ENCODE results near the gene SUPV3L1. TPM values are rescaled to one million over a fixed set of nuclear protein-coding genes. Genes with fewer than 3 reads are reported as not detected.

The SUPV3L1 gene
- total and polyA plus RNA-seq, 9 of the 15 experiments (the other 6 are each of a cell fraction or from before 2014, with no cell fraction given) = 45.2 to 156 (median 92.6) TPM

DNA sequence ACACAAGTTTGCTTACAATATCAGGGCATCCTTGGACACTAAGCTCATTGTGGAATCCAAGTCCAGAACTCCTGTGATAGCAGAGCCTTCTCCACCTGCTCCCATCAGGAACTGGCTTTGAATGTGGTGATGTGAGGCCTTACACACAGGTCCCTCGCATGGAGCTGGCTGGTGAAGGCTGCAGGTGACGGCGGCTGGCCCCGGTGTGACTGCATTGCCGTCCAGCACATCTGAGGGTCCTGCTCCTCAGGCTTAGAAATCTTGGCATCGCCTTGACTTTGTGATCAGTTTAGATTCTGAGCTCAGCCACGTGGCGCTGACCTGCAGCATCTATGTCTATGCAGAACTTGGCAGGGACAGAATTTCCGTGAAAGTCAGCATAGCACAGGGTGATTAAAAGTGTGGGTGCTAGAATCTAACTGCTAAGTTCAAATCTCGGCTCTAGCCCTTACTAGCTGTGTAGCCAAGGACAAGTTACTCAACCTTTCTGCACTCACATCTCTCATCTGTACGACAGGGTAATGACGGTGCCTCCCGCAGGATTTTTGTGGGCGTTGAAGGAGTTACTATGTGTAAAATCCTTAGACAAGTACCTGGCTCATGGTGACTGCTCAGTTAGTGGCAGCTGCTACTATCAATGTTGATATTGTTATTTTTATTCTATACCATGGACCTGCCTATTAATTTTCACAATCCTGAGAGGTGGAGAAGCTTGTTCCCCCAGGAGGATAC lies 66.7 kb downstream of the SUPV3L1 start:
- Histone ChIP-seq H3K4me2 (ENCODE audit: insufficient read depth, low read length) (no peak overlapping the region), H2AFZ (ENCODE audit: low read depth, low read length) (0 out of 2 replicates have a peak overlapping the region, but pooled peaks have one; percentile 14), H3K4me3 (no peak overlapping the region), H3K9ac (ENCODE audit: insufficient read depth in 1 of 2, low read depth in 2 of 2, low read length in 2 of 2) (peak overlapping the region in 1 of 2 experiments; percentile 37; a peak in 2 of 4 replicates), H4K20me1 (replicated peaks; ENCODE audit: control insufficient read depth, insufficient read depth, low read length) (no peaks in the 10 kb centered on the region), H3K4me1 (replicated peaks in 1 of 2; ENCODE audit: control insufficient read depth in 2 of 2, insufficient read depth in 2 of 2, low read length in 2 of 2) (peaks cover 12 to 30% of the 10 kb centered on the region in 2 experiments; a peak in 4 of 5 replicates), H3K27ac (ENCODE audit: extremely low read depth, low read depth, low read length) (no peak overlapping the region), H3K27me3 (ENCODE audit: control insufficient read depth in 2 of 2, insufficient read depth in 2 of 2, low read length in 2 of 2) (no peaks in the 10 kb centered on the region), H3K36me3 (ENCODE audit: control insufficient read depth, insufficient read depth, low read length) (no peaks in the 10 kb centered on the region), H3K9me3 (replicated peaks; ENCODE audit: control insufficient read depth, insufficient read depth, low read depth, low read length) (no peaks in the 10 kb centered on the region), H3K79me2 (ENCODE audit: control insufficient read depth, insufficient read depth, low read length) (no peaks in the 10 kb centered on the region), H3K9me1 (ENCODE audit: control insufficient read depth, insufficient read depth, low read length) (no peaks in the 10 kb centered on the region)
- FAIRE-seq (no peak), DNase-seq (ENCODE audit: extremely low read depth in 1 of 4, low spot score in 3 of 4) (no peak), ATAC-seq (no peak)
- BruUV-seq (replicated peaks) = no TSS peak
- in situ Hi-C loops (cut with MboI) (loop anchor here (5.0 to 25.0 kb wide), 2 partner anchors 141 to 391 kb away; partner anchors contain the start of gene FAM241B), intact Hi-C loops (cut with micrococcal nuclease) (no loop called here)
- WGBS (ENCODE audit: insufficient coverage, low coverage, missing lambda C conversion rate) = 54% methylated on average over 14 of the region's 14 CpGs
- CTCF ChIA-PET (ENCODE audit: low intra/inter-chr PET ratio) = no interaction called here
- POLR2A ChIA-PET = interaction anchor here (0.7 kb wide), 1 partner anchor 143 kb away, joined by 3 read pairs; no protein-coding TSS in a partner anchor
- TF ChIP-seq KLF6 (CRISPR knock-in tag; IDR thresholded peaks at IDR 0.05; ENCODE audit: borderline replicate concordance) (no peak), RBM22 (IDR thresholded peaks at IDR 0.05; ENCODE audit: low read depth, low read length, poor library complexity, severe bottlenecking) (no peak), SRSF9 (IDR thresholded peaks at IDR 0.05; ENCODE audit: borderline replicate concordance, low read depth, low read length) (no peak), ZNF316 (IDR thresholded peaks at IDR 0.05) (no peak), ETS2 (tag; IDR thresholded peaks at IDR 0.05; ENCODE audit: borderline replicate concordance, poor library complexity, severe bottlenecking) (no peak), LARP7 (IDR thresholded peaks at IDR 0.05) (no peak), ETV6 (IDR thresholded peaks at IDR 0.05; ENCODE audit: borderline replicate concordance in 1 of 2, low read depth in 2 of 2, low read length in 1 of 2) (no peak), ETV6 (CRISPR knock-in tag; IDR thresholded peaks at IDR 0.05; ENCODE audit: borderline replicate concordance) (no peak), NFATC3 (IDR thresholded peaks at IDR 0.05) (no peak), ZNF12 (CRISPR knock-in tag; IDR thresholded peaks at IDR 0.05) (no peak)
- TF ChIP-seq, protein P1, sequence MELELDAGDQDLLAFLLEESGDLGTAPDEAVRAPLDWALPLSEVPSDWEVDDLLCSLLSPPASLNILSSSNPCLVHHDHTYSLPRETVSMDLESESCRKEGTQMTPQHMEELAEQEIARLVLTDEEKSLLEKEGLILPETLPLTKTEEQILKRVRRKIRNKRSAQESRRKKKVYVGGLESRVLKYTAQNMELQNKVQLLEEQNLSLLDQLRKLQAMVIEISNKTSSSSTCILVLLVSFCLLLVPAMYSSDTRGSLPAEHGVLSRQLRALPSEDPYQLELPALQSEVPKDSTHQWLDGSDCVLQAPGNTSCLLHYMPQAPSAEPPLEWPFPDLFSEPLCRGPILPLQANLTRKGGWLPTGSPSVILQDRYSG (tag; conservative IDR thresholded peaks at IDR 0.05; ENCODE audit: low read depth) = no peak
- TF ChIP-seq, protein P2, sequence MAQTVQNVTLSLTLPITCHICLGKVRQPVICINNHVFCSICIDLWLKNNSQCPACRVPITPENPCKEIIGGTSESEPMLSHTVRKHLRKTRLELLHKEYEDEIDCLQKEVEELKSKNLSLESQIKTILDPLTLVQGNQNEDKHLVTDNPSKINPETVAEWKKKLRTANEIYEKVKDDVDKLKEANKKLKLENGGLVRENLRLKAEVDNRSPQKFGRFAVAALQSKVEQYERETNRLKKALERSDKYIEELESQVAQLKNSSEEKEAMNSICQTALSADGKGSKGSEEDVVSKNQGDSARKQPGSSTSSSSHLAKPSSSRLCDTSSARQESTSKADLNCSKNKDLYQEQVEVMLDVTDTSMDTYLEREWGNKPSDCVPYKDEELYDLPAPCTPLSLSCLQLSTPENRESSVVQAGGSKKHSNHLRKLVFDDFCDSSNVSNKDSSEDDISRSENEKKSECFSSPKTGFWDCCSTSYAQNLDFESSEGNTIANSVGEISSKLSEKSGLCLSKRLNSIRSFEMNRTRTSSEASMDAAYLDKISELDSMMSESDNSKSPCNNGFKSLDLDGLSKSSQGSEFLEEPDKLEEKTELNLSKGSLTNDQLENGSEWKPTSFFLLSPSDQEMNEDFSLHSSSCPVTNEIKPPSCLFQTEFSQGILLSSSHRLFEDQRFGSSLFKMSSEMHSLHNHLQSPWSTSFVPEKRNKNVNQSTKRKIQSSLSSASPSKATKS (CRISPR knock-in tag; IDR thresholded peaks at IDR 0.05) = no peak
- TF ChIP-seq, protein P3, sequence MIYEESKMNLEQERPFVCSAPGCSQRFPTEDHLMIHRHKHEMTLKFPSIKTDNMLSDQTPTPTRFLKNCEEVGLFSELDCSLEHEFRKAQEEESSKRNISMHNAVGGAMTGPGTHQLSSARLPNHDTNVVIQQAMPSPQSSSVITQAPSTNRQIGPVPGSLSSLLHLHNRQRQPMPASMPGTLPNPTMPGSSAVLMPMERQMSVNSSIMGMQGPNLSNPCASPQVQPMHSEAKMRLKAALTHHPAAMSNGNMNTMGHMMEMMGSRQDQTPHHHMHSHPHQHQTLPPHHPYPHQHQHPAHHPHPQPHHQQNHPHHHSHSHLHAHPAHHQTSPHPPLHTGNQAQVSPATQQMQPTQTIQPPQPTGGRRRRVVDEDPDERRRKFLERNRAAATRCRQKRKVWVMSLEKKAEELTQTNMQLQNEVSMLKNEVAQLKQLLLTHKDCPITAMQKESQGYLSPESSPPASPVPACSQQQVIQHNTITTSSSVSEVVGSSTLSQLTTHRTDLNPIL (CRISPR knock-in tag; IDR thresholded peaks at IDR 0.05) = no peak
- TF ChIP-seq, protein P4, sequence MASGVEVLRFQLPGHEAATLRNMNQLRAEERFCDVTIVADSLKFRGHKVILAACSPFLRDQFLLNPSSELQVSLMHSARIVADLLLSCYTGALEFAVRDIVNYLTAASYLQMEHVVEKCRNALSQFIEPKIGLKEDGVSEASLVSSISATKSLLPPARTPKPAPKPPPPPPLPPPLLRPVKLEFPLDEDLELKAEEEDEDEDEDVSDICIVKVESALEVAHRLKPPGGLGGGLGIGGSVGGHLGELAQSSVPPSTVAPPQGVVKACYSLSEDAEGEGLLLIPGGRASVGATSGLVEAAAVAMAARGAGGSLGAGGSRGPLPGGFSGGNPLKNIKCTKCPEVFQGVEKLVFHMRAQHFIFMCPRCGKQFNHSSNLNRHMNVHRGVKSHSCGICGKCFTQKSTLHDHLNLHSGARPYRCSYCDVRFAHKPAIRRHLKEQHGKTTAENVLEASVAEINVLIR (CRISPR knock-in tag; IDR thresholded peaks at IDR 0.05) = no peak

All from K562 (cell line).